Endothelial cell of hepatic sinusoid (primary cell): ENCODE data around the gene ANO4.

Experiments
- in situ Hi-C: cut with HindIII; loops from 2 replicates; pipeline ENCODE4 v1.10.0; 2017; ENCODE audit warnings: low sequenced_read_pairs

Gene ANO4

DNA sequence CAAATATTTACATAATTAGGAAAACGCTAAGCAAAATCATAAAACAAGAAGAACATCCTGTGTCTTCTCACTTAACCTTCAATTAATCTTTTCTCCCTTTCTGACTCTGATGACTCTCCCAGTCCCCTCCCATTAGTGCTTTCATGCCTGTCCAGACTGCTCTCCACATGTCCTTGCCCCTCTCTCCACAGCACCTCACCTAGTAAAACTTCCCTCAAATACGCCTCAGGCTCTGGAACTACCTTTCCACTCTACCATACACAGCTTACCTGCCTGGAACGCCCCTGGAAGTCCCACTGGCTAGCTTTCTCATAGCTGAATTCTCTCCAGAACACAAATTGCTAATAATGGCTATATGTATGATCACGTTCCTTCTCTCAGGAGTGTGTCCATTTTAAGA is 370.7 kb downstream of the ANO4 start:
- in situ Hi-C loops: no loop called here

DNA sequence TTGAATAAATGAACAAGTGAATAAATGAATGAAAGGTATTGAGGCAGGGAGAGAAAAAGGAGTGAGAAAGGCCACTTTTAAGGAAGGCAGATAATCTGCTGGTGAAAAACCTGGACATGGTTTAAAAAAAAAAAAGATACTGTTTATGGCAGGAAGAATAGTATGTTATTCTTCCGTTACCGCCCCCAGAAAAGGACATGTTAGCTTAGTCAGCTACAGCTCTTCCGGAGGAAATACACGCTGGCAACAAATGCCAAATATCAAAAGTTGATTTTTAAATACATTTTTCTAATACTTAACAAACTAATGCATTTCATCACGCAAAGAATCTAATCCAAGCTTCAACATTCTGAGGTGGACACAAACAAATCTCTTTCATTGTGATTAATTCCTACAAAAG is 372.3 kb downstream of the ANO4 start:
- in situ Hi-C loops: no loop called here

DNA sequence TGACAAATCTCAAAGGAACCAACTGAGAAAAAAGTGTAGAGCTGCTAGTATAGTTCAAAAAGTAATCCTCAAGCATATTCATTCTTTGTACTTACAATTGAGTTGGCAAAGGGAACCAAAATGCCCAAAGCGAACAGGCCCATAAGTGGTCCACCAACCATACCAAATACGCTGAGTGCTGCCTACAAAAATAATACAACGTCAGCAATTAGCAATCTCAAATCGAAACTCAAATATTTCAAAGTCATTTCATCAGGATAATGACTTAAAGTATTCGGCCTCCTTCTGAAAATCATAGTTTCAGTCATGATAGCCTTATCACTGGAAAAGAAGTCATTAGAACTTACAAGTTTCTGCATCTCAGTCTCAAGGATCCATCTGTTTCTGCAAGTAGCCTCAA is 373.4 kb downstream of the ANO4 start:
- in situ Hi-C loops: no loop called here

DNA sequence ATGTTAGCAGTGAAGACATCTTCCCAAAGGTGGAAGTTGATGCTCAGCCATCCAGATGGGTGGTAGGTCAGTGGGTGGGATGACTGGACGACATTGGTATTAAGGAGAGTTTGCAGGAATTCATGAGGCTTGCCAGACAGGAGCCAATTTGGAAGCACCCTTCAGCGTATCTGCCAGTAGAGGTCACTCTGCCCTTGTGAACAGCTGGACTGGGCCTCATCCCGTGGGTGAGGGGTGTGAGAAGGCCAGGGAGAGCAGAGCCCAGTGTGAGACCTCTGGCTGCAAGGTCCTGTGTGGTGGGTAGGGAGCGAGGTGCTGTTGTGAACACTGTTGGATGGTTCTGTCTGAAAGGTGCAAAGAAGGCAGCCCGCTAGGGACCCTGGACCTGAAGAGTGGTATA is 377.7 kb downstream of the ANO4 start:
- in situ Hi-C loops: no loop called here

DNA sequence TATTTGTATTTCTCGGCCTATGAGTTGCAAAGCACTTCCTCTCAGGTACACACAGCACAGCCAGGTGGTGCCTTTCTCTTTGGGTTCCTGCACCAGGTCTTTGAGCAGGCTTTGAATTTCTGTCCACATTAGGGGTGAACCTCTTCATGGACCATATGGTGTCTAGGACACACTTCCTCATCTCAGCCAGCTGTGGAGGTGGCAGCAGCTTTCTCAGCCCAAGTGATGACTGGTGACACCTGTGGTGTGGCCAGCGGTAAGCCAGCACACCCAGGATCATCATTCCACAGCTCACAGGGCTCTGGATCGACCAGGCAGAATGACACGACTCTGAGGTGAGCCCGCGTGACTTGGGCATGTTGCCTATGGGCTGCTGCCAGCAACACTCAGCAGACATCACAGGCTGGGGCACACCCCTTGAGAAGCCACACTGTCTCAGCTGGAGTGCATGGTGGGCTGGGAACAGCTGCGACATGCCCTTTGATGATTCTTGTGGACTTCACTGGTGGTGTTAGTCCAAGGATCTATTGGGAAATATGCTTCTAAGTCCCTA is 378.7 kb downstream of the ANO4 start:
- in situ Hi-C loops: no loop called here

DNA sequence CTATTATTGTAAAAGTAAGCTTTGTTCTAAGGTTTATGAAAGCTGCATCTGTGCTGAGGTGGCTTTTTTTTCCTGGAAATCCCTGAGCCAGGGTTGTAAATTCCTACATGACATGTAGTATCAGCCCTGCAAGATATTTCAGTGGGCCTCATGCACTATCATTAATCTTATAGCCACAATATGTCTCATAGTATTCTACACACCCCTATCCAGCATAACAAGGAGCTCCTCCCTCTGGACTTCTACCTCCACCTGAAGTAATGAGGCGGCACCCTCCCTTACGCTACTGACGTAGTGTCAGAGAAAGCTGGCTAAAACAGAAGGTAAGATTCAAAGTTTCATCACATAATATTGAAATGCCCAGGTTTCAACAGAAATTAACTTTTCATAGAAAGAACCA is 380.0 kb downstream of the ANO4 start:
- in situ Hi-C loops: no loop called here
